GM18517 (cell line): ENCODE measurements around the gene M1AP.
"Not testable (repeated sequence)": the region's sequence is repeated elsewhere in the genome, so short reads cannot be mapped to it uniquely, and the experiment has no call there.

Experiments used
- ATAC-seq: cut with Tn5 transposase; IDR thresholded peaks from one replicate; pipeline ENCODE4 v1.9.1; 2021; ENCODE audit warnings: mild to moderate bottlenecking, moderate library complexity; ENCODE audit not compliant: unreplicated experiment

The M1AP gene

GRCh38 chr2:74653985-74654882, 6.1 kb upstream of the M1AP start, which contains the start of gene SEMA4F:
TSS of gene SEMA4F (plus strand) at chr2:74654247. CDS start at chr2:74654377, 130 bp downstream.
- peak; percentile 99 for ATAC-seq

- peak; percentile 18 for ATAC-seq
Measured at GRCh38 chr2:74653589-74653984, 5.5 kb upstream of the M1AP start.

DNA sequence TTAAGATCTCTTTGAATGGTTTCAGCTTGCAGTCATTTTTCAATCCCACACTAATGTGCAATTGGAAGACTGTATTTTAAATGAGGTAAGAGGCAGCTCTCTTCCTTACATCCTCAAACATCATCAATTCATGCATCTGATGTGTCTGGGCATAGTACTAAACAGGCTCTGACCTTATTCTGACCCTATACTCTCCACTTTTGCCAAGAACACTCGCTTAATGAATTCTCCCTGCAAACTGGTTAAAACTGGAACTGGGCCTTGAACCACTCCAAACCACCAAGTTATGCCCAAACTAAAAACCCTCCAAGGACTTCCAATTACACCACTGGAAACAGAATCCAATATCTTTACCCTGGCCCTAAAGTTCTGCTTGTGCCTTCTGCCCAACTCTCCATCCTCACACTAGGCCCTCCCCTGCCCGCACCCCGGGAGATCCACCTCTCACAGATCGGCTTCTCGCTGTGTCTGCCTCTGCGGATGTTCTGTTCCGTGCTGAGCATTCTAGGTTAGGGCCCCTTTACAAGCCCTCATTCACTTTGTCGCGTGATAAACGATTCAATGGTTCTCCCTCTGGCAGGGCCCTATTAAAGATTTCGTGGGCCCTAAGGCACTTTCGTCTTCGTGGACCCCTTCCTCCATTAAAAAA, 1.2 kb downstream of the M1AP start:
- ATAC-seq, result no peak

DNA sequence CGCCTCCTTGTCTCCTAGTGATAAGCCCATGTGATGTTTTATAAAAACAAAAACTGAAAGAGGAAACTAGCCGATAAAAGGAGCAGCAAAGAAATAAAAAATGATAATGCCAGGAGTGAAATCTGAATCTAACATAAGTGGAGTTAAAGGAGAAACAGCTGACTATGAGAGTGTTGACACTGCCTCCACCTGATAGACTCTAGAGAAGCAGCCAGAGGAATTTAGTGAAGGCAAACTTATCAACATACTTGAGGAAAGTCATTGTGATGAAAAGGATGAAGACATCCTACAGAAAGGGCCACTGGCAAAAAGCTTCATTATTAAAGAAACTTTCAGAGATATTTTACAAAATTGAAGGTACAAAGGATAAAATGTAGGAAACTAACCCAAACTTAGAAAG, 1.9 kb downstream of the M1AP start:
- ATAC-seq, result no peak

DNA sequence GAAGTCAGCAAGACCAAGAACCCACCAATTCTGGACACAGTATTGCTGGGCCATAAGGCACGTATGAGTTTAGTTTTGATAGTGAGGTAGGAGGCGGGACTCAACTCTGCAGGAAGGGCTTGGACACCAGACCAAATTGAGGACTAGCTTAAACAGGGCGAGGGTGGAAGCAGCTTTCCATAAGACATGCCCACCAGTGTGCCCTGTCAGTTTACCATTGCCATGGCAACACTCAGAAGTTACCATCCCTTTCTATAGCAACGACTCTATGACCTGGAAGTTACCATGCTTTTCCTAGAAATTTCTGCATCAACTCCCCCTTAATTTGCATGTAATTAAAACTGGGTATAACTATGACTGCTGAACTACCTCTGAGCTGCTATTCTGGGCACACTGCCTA, 2.8 kb downstream of the M1AP start:
- no peak for ATAC-seq

DNA sequence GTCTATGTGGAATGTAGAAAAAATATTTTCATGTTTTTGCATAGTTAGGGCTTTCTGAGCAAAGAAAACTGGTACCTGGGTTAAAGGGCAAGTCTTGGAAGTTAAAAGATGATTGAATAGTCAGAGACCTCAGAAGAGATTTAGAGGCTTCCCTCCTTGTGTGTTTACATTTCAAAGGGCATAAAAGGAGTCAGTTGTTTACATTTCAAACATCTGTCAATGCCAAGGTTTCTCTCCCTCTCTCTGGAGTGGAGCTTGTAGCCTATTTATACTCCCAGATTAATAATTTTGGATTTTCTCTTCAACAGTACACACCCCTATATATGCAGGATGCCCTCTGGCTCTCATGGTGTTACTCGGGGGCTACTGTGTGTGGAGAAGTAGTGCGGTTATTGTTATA, 8.6 kb downstream of the M1AP start:
- no peak for ATAC-seq

DNA sequence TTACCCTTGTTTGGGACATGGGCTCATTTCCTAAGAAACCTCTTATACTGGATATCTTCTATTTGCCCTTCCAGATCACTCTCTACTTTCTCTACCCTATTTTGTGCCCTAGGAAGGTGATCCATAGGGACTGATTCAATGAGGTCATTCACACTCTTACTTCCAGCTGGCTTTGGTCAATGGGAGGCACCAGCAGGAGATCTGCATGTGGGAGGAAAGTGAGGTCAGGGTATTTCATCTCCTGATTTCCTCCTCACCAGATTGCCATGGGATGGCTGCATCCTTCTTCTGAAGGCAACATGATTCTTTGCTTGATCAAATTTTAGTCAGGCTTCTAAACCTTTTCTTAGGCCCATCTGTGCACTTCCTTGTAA, 15.2 kb downstream of the M1AP start:
- ATAC-seq, result no peak

DNA sequence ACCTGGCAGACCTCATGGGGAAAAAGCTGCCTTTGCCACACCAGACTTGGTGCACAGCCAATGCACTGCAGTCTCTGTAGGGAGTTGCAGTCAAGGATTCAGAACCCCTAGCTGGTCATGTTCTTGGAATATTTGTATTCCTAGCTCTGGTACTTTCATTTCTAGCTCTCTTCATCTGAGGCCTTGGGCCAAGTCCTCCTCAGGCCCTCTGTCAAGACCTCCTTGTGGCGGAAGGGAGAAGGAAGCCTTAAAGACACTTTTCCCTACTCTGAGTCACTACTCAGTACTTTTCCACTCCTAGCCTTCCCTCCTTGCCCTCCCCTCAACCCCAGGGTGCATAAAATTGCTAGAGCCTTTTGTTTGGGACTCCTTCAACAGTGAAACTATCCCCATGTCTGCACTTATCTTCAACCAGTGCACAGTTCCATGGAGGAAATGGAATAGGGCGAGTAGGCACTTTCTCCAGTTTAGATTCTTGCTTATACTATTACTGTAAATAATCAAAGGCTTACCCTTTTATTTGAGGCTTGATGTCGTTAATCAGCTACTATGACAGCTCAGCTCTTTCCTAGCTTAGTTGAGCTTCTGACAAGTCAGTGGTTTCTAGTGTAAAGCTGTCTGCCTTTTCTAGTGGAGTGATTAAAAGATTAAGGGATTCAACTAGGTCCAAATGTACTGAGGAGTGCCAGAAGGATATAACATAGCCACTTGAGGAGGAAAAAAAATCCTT, 15.8 kb downstream of the M1AP start:
- ATAC-seq, result no peak

- not testable (repeated sequence) for ATAC-seq
Measured at GRCh38 chr2:74630454-74630853, 17.7 kb downstream of the M1AP start.

DNA sequence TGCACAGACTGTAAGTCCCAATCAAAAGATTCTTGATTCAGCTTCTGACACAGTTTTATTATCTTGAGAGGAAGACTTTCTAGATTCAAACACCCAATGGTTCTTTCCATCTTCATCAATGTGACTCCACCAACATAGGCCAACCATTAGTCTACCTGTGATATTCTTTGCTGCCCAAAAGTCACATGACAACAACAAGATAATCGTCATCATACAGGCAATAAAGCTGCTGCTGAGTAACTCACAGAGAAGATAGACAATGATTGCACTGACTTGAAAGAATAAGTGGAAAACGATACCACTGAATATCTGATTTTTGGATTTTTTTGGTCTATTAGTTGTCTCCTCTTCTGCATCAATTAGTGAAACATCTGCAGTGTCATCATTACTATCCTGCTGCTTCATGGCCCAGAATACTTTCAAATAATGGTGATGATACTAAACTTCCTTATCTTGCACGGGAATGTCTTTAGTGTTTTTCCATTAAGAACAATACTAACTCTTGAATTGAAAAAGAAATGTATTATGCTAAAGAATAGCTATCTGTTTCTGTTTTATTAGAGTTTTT, 19.5 kb downstream of the M1AP start:
- no peak for ATAC-seq

- ATAC-seq, result no peak
Measured at GRCh38 chr2:74625658-74626425, 22.3 kb downstream of the M1AP start.

GRCh38 chr2:74620671-74621070, 27.5 kb downstream of the M1AP start:
- ATAC-seq, result no peak

DNA sequence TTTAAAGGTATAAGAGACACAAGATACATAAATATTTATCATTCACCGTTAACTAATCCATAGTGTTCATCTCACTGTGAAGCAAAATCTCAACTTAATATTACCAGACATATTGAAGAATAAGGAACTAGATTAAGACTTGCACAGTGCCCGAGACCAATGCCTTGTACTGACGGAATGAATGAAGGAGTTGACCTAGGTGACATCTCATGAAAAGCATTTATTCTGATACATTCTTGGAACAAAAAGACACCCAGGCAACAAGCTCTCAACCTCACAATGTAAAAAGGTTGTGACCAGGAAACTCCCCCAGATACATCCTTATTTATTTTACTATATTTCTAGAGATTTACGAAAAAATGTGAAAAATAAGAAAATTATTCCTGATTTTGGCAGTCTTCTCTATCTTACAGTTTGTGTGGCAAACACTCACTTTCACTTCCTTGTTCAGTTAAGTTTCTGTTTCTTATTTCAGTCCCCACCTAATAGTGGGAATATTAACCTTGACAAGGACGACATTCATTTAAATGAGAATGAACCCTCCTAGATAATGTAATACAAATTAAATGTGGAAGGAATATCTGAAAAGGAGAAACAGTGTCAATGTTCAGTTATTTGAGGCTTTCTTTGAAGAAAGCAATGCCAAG, 28.4 kb downstream of the M1AP start:
- ATAC-seq, result peak; percentile 61

- no peak for ATAC-seq
Measured at GRCh38 chr2:74618410-74619083, 29.6 kb downstream of the M1AP start.

DNA sequence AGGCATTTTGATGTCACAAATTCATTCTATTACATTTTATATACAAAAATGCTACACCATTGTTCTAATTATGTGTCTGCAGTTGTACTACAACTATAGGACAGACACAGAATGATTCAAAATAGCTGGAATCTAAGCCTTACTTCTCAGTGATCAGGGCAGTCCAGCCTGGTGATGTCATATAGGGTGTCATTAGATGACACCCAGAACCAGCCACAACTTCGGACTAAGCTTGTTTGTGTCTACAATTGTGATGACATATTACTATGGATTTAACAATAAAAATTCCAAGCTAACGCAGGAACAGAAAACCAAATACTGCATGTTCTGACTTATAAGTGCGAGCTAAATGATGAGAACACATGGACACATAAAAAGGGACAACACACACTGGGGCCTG, 31.0 kb downstream of the M1AP start:
- no peak for ATAC-seq

DNA sequence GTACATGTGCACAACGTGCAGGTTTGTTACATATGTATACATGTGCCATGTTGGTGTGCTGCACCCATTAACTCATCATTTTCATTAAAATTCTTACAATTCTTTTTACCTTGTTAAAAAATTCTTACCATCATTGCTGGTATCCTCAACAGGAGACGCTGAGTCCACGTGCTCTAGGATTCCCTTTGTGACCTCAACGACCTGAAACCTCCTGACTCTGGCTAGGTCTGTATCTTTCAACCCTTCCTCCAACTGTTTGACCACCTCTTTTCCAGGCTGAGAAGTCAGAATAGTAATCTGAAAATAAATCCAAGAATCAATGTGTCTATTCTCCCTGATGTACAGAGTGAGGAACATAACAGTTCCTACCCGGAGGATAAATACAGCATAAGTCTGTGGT, 41.2 kb downstream of the M1AP start:
- ATAC-seq, result no peak

GRCh38 chr2:74603282-74604000, 44.7 kb downstream of the M1AP start:
- no peak for ATAC-seq

DNA sequence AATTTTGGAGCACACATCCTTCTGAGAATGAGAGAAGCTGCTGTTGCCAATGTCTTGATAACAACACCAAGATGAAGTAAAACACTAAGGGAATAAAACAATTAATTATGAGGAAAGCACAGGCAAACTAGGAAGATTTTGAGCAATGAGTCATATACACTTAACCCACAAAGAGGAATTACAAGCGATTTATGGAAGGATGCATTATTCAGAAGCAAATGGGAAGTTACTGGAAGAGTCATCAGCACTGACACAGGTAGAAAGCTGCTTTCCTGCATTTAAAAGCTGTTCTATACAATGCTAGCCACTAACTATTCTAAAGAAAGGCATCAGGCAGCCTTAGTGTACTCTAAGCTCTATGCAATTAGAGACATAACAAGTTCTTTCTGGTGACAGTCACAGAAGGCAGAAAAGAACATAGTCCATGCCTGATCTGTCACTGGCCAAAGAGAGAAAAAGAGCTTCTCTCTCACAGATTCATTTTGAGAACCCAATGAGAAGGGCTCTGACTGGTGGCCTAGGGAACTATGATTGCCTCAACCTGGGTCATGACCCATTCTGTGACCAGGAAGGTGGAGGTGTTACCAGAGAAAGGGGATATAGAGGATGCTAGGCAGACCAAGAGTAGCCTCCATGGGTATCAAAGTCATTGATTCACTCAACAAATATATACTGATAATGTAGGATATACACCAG, 45.4 kb downstream of the M1AP start:
- no peak for ATAC-seq
